ENCODE results near the gene GP1BB.
"Not testable (repeated sequence)": the region's sequence is repeated elsewhere in the genome, so short reads cannot be mapped to it uniquely, and the experiment has no call there.

Gene GP1BB

GRCh38 chr22:19724927-19725661 is 1.8 kb downstream of the GP1BB start:
- DNase-seq (ENCODE audit: low spot score) (no peak), FAIRE-seq (peak; percentile 40)

GRCh38 chr22:19726064-19726788 is 2.9 kb downstream of the GP1BB start:
- not testable (repeated sequence) for DNase-seq (ENCODE audit: low spot score)
- peak; percentile 99 for FAIRE-seq

- FAIRE-seq, result no peak
- no peak for DNase-seq (ENCODE audit: low spot score)
Observed at GRCh38 chr22:19727310-19728150, 4.2 kb downstream of the GP1BB start.

- DNase-seq (ENCODE audit: low spot score) (no peak), FAIRE-seq (no peak)
Observed at GRCh38 chr22:19728271-19728670, 4.9 kb downstream of the GP1BB start.

- no peak for DNase-seq (ENCODE audit: low spot score)
- FAIRE-seq, result peak; percentile 63
Observed at GRCh38 chr22:19728836-19729235, 5.5 kb downstream of the GP1BB start.

GRCh38 chr22:19729507-19729906 is 6.2 kb downstream of the GP1BB start:
- FAIRE-seq (no peak), DNase-seq (ENCODE audit: low spot score) (no peak)

GRCh38 chr22:19730198-19730597 is 6.9 kb downstream of the GP1BB start:
- DNase-seq (ENCODE audit: low spot score) (no peak), FAIRE-seq (no peak)

GRCh38 chr22:19730655-19731360 is 7.5 kb downstream of the GP1BB start:
- FAIRE-seq (peak; percentile 98), DNase-seq (ENCODE audit: low spot score) (peak; percentile 92)

GRCh38 chr22:19731361-19732135 is 8.2 kb downstream of the GP1BB start:
- DNase-seq (ENCODE audit: low spot score) (no peak), FAIRE-seq (no peak)

GRCh38 chr22:19732403-19733113 is 9.2 kb downstream of the GP1BB start:
- DNase-seq (ENCODE audit: low spot score) (no peak), FAIRE-seq (no peak)

GRCh38 chr22:19733755-19734154 is 10.4 kb downstream of the GP1BB start:
- no peak for FAIRE-seq
- no peak for DNase-seq (ENCODE audit: low spot score)

GRCh38 chr22:19734163-19734562 is 10.8 kb downstream of the GP1BB start:
- FAIRE-seq (no peak), DNase-seq (ENCODE audit: low spot score) (no peak)

- no peak for DNase-seq (ENCODE audit: low spot score)
Observed at GRCh38 chr22:19734837-19735382, 11.6 kb downstream of the GP1BB start.

GRCh38 chr22:19735665-19736510 is 12.5 kb downstream of the GP1BB start:
- no peak for DNase-seq (ENCODE audit: low spot score)
- FAIRE-seq, result peak; percentile 77

More at GRCh38 chr22:19734837-19735382, 11.6 kb downstream of the GP1BB start:
- peak; percentile 72 for FAIRE-seq

- peak; percentile 37 for FAIRE-seq
- DNase-seq (ENCODE audit: low spot score), result no peak
Observed at GRCh38 chr22:19737846-19738663, 14.7 kb downstream of the GP1BB start.

- no peak for DNase-seq (ENCODE audit: low spot score)
- FAIRE-seq, result peak; percentile 20
Observed at GRCh38 chr22:19738664-19739447, 15.5 kb downstream of the GP1BB start.

GRCh38 chr22:19739448-19739895 is 16.1 kb downstream of the GP1BB start:
- FAIRE-seq (peak; percentile 79), DNase-seq (ENCODE audit: low spot score) (no peak)
